Testis (tissue), 5 donors: ENCODE results near the gene OR2L13. TPM values are rescaled to one million over a fixed set of nuclear protein-coding genes. Genes with fewer than 3 reads are reported as not detected.

Source experiments
- DNase-seq: peaks from one replicate; pipeline ENCODE4 v3.0.0-alpha.2; 2019
- H3K27ac ChIP-seq, 2 donors: fragments of 200-600 bp; sonication (generic); one replicate each; pipeline ENCODE4 v1.5.1; 2019
- H3K27me3 ChIP-seq: fragments of 200-600 bp; sonication (generic); one replicate; pipeline ENCODE4 v1.5.1; 2019
- H3K36me3 ChIP-seq: fragments of 200-600 bp; sonication (generic); one replicate; pipeline ENCODE4 v1.5.1; 2017; ENCODE audit warnings: low read depth; ENCODE audit errors: missing control alignments
- H3K4me1 ChIP-seq: fragments of 200-600 bp; sonication (generic); one replicate; pipeline ENCODE4 v1.5.1; 2019
- H3K4me3 ChIP-seq, 2 donors: fragments of 200-600 bp; sonication (generic); one replicate each; pipeline ENCODE4 v1.5.1; 2017 to 2019
- H3K9me3 ChIP-seq: fragments of 200-600 bp; sonication (generic); one replicate; pipeline ENCODE4 v1.5.1; 2017
- CTCF ChIP-seq, 3 experiments: fragments of 450-650 bp in 2 of 3; fragments of 200-600 bp in 1 of 3; sonication (generic) in 1 of 3; IDR thresholded peaks; one replicate each; pipeline ENCODE4 v1.5.1; 2016 to 2019; ENCODE audit warnings: antibody characterized with exemption in 3 of 3, mild to moderate bottlenecking in 2 of 3, moderate library complexity in 1 of 3
- POLR2A ChIP-seq: fragments of 450-650 bp; IDR thresholded peaks from one replicate; pipeline ENCODE4 v1.6.1; 2017; ENCODE audit warnings: antibody characterized with exemption, mild to moderate bottlenecking, moderate library complexity
- WGBS, 2 donors: methylation state at CpG; one replicate each; pipeline ENCODE4 v1.1.5; 2018; 5-methylcytosine and 5-hydroxymethylcytosine counted together
- intact Hi-C: fragments of 100-400 bp; cut with DNase I; formaldehyde crosslinking; loops from one replicate; pipeline ENCODE4 v1.15.1; 2023; ENCODE audit warnings: low total_unique reads
- long read RNA-seq, 2 donors: transcript quantifications; one replicate each; lab custom pipeline, GENCODE V29; 2026
- polyA plus RNA-seq: library from polyadenylated mRNA; stranded (reverse); fragments of 350-450 nt; fragmentation: Illumina TruSeq; extraction: RNeasy Lipid Tissue Mini Kit (QIAGEN cat#74804); gene quantifications from one replicate; pipeline ENCODE4 v1.2.3, GENCODE V29; 2014; ENCODE audit warnings: low read depth, low replicate concordance; ENCODE audit not compliant: insufficient read depth
- total RNA-seq, 2 donors: library from RNA; depleted of rRNA; stranded (reverse); fragments of >200 nt; gene quantifications; one replicate each; pipeline ENCODE4 v1.2.3, GENCODE V29; 2016

OR2L13 gene, protein sequence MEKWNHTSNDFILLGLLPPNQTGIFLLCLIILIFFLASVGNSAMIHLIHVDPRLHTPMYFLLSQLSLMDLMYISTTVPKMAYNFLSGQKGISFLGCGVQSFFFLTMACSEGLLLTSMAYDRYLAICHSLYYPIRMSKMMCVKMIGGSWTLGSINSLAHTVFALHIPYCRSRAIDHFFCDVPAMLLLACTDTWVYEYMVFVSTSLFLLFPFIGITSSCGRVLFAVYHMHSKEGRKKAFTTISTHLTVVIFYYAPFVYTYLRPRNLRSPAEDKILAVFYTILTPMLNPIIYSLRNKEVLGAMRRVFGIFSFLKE
- total RNA-seq (1 to 10 TPM in 1 of 2 donors, under 1 TPM in 1; 0.12 to 1.0 TPM), polyA plus RNA-seq (0.63 TPM)
- long read RNA-seq, donor 1: 0 reads
- long read RNA-seq, donor 2: 0 reads

DNA sequence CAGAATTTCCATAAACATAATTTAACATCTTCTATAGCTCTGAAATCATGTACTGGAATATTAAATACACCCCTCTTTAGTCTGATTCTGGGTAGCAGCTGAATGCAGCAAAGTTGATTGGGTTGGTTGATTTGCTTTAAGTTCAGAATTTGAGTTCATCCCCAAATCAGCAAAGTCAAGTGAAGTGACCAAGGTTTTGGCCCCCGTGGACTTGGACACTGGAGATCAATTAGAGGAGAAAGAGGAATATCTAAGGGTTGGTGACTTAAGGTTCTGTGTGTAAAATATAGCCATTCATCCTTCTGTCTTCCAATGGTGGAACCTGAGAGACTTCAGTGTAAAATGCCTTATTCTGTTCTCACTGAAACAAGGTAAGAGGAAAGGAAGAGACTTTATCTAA is at the start of gene OR2L13:
Gene OR2L13, plus strand, starts transcription at position 301 of the 400 bp plus-strand sequence. CDS start 4,192 bp downstream, outside the sequence.
- H3K9me3 ChIP-seq: no peaks in the 10 kb centered on the region
- no peak within 1 kb of the TSS for H3K27ac ChIP-seq
- TF ChIP-seq POLR2A: no peak
- TF ChIP-seq CTCF (IDR thresholded peaks at IDR 0.05): no peak
- 57 to 59% methylated on average over 1 of the region's 1 CpG for WGBS, 2 donors
- H3K4me3 ChIP-seq: no peak within 1 kb of the TSS
- no peaks in the 10 kb centered on the region for H3K36me3 ChIP-seq
- no peaks in the 10 kb centered on the region for H3K27me3 ChIP-seq
- intact Hi-C loops: no loop called here
- DNase-seq: no peak
- H3K4me1 ChIP-seq: no peaks in the 10 kb centered on the region

DNA sequence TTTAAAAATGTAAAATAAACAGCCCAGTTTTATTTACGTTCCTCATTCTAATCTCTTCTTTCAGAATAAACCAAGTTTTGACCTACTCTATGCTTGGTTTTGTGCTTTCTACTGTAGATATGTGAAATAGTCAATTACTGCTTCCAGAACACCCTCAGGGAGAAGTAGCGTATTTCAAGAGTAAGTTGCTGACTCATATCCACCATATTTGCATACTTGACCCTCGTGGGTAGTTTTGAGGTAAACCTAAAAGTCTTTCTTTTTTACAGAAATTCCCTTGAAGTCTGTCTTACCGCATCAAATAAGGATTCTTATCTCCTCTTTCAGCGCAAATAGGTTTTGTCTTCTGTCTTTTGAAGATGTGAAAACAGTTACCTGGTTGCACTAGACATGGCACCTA is 49.8 kb upstream of the OR2L13 start:
- no peak overlapping the region for H3K27ac ChIP-seq
- no peaks in the 10 kb centered on the region for H3K27me3 ChIP-seq
- TF ChIP-seq CTCF (IDR thresholded peaks at IDR 0.05): no peak
- TF ChIP-seq POLR2A: no peak
- H3K36me3 ChIP-seq: no peaks in the 10 kb centered on the region
- no peaks in the 10 kb centered on the region for H3K4me1 ChIP-seq
- H3K9me3 ChIP-seq: no peaks in the 10 kb centered on the region
- intact Hi-C loops: no loop called here
- 54 to 61% methylated on average over 5 of the region's 5 CpGs for WGBS, 2 donors
- H3K4me3 ChIP-seq: no peak overlapping the region
- DNase-seq: no peak

DNA sequence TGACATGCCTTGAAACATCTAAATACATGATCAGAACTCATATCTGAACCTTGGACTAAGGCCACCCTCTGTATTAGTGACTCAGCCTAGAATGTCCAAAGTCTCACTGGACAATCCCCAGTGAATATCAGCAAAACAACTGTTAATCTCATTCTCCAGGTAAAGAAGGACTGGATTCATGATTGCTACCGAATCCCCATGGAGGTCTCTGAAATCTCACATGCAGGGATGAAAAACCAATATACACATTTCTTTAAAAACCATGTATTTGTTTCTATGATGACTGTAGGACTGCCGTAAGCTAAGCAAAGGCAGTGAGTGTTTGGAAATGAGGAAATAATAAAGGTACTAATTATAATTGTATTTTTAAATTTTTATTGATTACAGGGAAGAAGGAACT is 48.4 kb upstream of the OR2L13 start, which contains the start of gene OR2L3:
Gene OR2L3, plus strand, starts transcription at position 301 of the 400 bp plus-strand sequence. CDS start 13,846 bp downstream, outside the sequence.
- Histone ChIP-seq H3K4me3 (no peak within 1 kb of the TSS), H3K9me3 (no peaks in the 10 kb centered on the region), H3K27me3 (no peaks in the 10 kb centered on the region), H3K4me1 (no peaks in the 10 kb centered on the region), H3K27ac (no peak within 1 kb of the TSS), H3K36me3 (no peaks in the 10 kb centered on the region)
- no peak for TF ChIP-seq POLR2A
- no peak for TF ChIP-seq CTCF (IDR thresholded peaks at IDR 0.05)
- intact Hi-C loops: no loop called here
- no peak for DNase-seq
- 74 to 80% methylated on average over 2 of the region's 2 CpGs for WGBS, 2 donors

- 64 to 83% methylated on average over 1 of the region's 1 CpG for WGBS, 2 donors
- H3K27ac ChIP-seq: no peak overlapping the region
- no peaks in the 10 kb centered on the region for H3K36me3 ChIP-seq
- H3K9me3 ChIP-seq: no peaks in the 10 kb centered on the region
- no peak for TF ChIP-seq CTCF (IDR thresholded peaks at IDR 0.05)
- no peak for TF ChIP-seq POLR2A
- H3K27me3 ChIP-seq: no peaks in the 10 kb centered on the region
- DNase-seq: no peak
- H3K4me1 ChIP-seq: no peaks in the 10 kb centered on the region
- H3K4me3 ChIP-seq: no peak overlapping the region
- intact Hi-C loops: no loop called here
Measured at GRCh38 chr1:248047008-248047407, 48.0 kb upstream of the OR2L13 start.

DNA sequence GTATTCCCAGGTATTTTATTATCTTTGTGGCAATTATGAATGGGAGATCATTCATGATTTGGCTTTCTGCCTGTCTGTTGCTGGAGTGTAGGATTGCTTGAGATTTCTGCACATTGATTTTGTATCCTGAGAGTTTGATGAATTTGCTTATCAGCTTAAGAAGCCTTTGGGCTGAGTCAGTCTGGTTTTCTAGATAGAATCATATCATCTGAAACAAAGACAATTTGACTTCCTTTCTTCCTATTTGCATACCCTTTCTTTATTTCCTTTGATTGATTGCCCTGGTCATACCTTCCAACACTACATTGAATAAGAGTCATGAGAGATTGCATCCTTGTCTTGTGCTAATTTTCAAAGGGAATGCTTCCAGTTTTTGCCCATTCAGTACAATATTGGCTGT is 40.3 kb upstream of the OR2L13 start:
- TF ChIP-seq CTCF (IDR thresholded peaks at IDR 0.05) (no peak), POLR2A (no peak)
- no peak overlapping the region for H3K4me3 ChIP-seq
- intact Hi-C loops: no loop called here

More for the DNA sequence above, 40.3 kb upstream of the OR2L13 start:
- no peaks in the 10 kb centered on the region for H3K36me3 ChIP-seq
- no peaks in the 10 kb centered on the region for H3K4me1 ChIP-seq
- H3K27ac ChIP-seq: no peak overlapping the region
- H3K9me3 ChIP-seq: no peaks in the 10 kb centered on the region
- H3K27me3 ChIP-seq: no peaks in the 10 kb centered on the region
- DNase-seq: no peak
